Stomach (tissue), 4 donors: ENCODE results near the gene TAF6.

Experiments
- POLR2A ChIP-seq, 4 donors: fragments of 450-650 bp; IDR thresholded peaks; one replicate each; pipeline ENCODE4 v1.6.1; 2016; ENCODE audit warnings: antibody characterized with exemption in 4 of 4, control low read depth in 2 of 4, mild to moderate bottlenecking in 1 of 4, moderate library complexity in 1 of 4
- POLR2AphosphoS5 ChIP-seq, 3 donors: sonication (generic); formaldehyde crosslinking; IDR thresholded peaks; one replicate each; pipeline ENCODE4 v1.6.1; 2016; ENCODE audit warnings: antibody characterized with exemption in 3 of 3
- TF ChIP-seq, protein P1 (sequence below), 7 experiments: fragments of 450-650 bp in 4 of 7; fragments of 200-600 bp in 3 of 7; sonication (generic) in 3 of 7; IDR thresholded peaks; one replicate each; pipeline ENCODE4 v1.5.1; 2016 to 2019; ENCODE audit warnings: antibody characterized with exemption in 7 of 7, control low read depth in 2 of 7, mild to moderate bottlenecking in 1 of 7

DNA sequence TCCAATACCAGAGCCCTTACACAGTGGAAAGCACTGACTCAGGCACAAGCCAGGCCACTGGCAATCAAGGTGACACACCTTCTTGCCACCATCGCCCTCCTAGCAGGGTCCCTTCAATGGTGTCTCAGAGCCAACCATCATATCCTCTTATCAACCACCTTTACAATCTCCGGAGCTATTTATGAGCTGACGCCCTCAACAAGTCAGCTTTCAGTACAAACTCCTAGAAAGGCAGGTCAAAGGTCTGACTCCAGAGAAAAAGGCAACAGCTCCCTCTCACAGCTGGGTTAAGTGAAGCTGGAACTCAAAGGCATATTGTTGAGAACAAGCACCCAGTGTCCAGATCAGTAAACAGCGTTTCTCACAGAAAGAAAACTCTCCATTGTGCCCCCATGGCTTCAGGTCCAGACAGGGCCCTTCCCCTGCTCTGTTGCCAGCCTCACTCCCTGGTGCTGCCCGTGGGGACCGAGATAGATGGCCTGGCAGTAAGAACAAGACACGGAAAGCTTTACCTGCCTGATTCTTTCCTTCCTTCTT, 40.1 kb downstream of the TAF6 start:
- TF ChIP-seq POLR2A (IDR thresholded peaks at IDR 0.05) (no peak), POLR2AphosphoS5 (IDR thresholded peaks at IDR 0.05) (no peak)
- TF ChIP-seq, protein P1, sequence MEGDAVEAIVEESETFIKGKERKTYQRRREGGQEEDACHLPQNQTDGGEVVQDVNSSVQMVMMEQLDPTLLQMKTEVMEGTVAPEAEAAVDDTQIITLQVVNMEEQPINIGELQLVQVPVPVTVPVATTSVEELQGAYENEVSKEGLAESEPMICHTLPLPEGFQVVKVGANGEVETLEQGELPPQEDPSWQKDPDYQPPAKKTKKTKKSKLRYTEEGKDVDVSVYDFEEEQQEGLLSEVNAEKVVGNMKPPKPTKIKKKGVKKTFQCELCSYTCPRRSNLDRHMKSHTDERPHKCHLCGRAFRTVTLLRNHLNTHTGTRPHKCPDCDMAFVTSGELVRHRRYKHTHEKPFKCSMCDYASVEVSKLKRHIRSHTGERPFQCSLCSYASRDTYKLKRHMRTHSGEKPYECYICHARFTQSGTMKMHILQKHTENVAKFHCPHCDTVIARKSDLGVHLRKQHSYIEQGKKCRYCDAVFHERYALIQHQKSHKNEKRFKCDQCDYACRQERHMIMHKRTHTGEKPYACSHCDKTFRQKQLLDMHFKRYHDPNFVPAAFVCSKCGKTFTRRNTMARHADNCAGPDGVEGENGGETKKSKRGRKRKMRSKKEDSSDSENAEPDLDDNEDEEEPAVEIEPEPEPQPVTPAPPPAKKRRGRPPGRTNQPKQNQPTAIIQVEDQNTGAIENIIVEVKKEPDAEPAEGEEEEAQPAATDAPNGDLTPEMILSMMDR (IDR thresholded peaks at IDR 0.05) = no peak
